Astrocyte of the hippocampus (primary cell): ENCODE measurements around the gene ARF3.
A peak's percentile ranks its signal among the peaks of the same experiment; 100 is the strongest.

Source experiments
- DNase-seq: peaks from one replicate; pipeline ENCODE4 v3.0.0; 2011; ENCODE audit warnings: low read depth, low spot score

The ARF3 gene

GRCh38 chr12:48957141-48958048 is at the start of gene ARF3:
Gene ARF3, minus strand, starts transcription at chr12:48957487. Its CDS starts 16,392 bp downstream, at chr12:48941095.
- DNase-seq: peak; percentile 99

- no peak for DNase-seq
Measured at GRCh38 chr12:49000346-49000745, 43.1 kb upstream of the ARF3 start.

- DNase-seq: peak; percentile 61
Measured at GRCh38 chr12:48999371-49000131, 42.3 kb upstream of the ARF3 start, which contains the start of gene DDN. Gene DDN, minus strand, starts transcription at chr12:48999375. Its CDS starts 88 bp downstream, at chr12:48999287.

- peak; percentile 33 for DNase-seq
Measured at GRCh38 chr12:48998497-48999353, 41.4 kb upstream of the ARF3 start.

- DNase-seq: no peak
Measured at GRCh38 chr12:48997719-48998496, 40.6 kb upstream of the ARF3 start.

- peak; percentile 86 for DNase-seq
Measured at GRCh38 chr12:48996794-48997718, 39.8 kb upstream of the ARF3 start.

GRCh38 chr12:48995086-48995879 is 38.0 kb upstream of the ARF3 start:
- DNase-seq: peak; percentile 92

- DNase-seq: no peak
Measured at GRCh38 chr12:48994224-48995085, 37.2 kb upstream of the ARF3 start.

GRCh38 chr12:48993787-48994186 is 36.5 kb upstream of the ARF3 start:
- DNase-seq: no peak

- no peak for DNase-seq
Measured at GRCh38 chr12:48991247-48992050, 34.2 kb upstream of the ARF3 start.

GRCh38 chr12:48990552-48990951 is 33.3 kb upstream of the ARF3 start:
- DNase-seq: no peak

- peak; percentile 66 for DNase-seq
Measured at GRCh38 chr12:48988030-48988649, 30.9 kb upstream of the ARF3 start.

GRCh38 chr12:48986720-48987291 is 29.5 kb upstream of the ARF3 start:
- no peak for DNase-seq

- no peak for DNase-seq
Measured at GRCh38 chr12:48985901-48986300, 28.6 kb upstream of the ARF3 start.

GRCh38 chr12:48985475-48985897 is 28.2 kb upstream of the ARF3 start:
- DNase-seq: no peak

- DNase-seq: no peak
Measured at GRCh38 chr12:48982397-48983080, 25.3 kb upstream of the ARF3 start.
